ENCODE results near the gene CCDC187.
"Not testable (repeated sequence)": the region's sequence is repeated elsewhere in the genome, so short reads cannot be mapped to it uniquely, and the experiment has no call there.

The CCDC187 gene

DNA sequence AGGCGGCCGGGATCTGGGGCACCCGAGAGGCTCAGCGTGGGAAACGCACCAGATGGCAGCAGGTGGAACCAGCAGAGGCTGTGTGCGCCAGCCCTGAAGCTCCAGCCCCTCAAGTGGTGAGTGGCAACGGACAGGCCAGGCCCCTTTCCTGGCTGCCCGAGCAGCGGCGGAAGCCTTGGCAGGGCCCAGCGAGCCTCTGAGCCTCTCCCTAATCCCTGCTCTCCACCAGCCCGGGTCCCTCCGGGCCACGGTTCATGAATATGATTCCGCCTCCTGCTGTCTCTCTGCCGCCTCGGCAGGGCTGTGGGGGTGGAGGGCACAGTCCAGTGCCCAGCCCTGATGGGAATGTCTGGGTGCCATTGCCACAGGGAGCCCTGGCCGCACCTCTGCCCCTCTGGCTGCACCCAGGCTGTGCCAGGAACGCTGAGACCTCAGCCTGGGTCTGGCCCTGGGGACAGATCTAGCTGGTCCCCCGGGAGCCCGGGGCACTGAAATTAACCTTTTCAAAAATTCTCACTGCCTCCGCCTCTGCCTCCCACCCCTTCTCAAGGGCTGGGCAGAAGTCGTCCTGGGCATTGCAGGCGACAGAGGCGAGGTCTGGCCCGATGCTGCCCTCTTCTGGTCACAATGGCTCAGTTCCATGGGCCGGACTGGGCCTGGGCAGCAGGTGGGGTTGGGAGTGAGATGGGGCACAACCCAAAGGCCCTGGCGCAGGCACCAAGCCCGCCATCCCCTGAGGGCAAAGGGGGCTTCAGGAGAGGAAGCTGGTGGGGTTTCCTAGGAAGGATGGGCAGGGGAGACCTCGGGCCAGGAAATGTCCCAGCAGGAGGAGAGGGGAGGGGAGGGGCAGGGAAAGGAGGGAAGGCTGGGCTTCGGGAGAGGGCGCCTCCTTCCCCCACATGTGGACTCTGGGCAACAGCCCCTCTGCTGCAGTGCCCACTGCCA lies 20.3 kb downstream of the CCDC187 start:
- DNase-seq = peak; percentile 29 to 67

DNA sequence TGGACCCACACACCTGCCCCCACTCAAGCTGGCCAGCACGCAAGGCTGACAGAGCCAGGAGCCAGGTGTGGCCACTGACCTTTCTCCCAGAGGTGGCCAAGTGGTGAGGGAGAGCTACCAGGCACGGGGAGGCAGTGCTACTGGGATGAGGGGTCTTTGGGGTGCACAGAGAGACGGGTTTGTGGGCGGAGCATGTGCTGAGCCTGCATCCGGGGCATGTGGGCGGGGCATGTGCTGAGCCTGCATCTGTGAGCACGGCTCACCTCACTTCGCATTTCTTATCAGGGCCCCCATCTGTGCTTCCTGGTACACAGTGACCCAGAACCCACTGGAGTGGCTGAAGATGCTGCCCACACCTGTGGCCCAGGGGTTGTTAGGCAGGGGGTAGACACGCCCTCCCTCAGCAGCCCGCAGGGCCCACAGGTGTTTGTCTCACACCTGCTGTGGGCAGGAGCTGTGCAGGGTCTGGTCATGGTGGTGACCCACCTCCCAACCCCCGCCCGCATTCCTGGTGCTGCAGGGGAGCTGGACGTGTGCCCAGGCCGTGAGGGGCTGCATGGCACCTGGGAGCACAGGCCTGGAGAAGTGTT lies 21.5 kb downstream of the CCDC187 start:
- no peak for DNase-seq

DNA sequence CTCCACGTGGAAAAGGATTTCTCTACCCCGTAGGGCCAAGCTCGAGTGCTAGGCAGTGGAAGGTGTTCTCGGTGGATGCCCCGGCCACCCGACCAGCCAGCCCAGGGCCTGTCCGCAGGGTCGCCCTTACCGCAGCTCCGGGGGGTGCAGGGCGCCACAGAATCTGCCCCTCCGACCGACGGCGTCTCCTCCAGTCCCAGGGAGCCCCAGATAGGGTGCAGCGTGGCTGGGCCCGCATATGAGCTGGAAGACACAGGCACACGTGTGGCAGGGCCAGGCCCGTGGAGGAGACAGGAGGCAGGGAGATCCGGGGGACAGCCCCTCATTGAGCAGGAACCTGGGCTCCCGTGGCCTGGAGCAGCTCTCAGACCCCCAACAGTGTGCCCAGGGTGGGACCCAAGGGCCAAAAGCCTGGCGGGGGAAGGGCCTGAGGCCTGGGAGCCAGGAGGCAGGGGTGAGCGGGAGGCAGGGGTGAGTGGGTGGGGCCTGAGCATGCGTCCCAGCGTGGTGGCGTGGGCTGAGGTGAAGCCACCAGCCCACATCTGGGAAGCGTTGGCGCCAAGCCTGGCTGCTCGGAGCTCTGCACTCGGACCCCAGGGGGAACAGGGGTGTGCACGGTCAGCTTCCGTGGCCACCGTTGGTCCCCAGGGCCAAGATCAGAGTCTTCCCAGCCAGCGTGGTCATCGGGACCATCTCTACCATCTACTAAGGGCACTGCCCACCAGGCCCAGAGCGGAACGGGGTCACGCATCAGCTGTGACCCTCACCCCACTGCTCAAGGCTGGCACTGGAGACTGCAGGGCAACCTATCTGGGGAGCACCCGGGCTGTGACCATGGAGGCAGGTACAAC lies 22.2 kb downstream of the CCDC187 start:
- DNase-seq = no peak

DNA sequence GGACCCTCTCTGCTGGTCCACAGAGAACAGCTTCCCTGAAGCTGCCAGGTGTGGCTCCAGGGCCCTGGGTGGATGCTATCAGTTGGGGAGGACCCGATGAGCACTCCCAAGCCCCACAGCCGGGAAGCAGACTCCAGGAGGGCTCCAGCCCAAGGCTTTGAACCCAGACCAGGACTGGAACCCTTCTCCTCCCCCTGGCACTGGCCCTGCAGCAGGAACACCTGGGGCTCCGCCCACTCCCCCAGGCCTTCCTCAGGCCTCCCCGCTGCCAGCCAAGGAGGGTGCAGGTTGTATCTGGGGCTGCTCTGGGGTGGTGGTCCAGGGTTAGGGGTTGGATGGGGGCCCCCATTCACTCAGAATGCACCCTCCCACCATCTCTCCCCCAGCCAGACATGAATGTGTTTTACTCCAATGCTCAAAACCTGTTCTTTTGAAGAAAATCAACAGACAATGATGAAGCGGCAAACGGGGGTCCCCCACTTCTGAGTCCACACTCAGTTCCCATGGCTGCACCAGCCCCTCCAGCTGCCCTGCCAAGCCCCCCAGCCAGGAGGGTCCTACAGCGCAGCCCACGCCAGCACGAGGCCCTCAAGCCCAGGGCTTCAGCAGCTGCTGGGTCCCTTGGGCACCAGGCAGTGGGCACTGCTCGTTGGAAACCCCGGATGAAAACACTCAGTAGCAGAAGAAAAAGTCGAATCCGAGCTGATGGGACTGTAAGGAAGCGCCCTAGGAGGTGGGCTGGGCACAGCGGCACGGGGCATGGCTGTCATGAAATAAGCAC lies 23.2 kb downstream of the CCDC187 start:
- DNase-seq = no peak

DNA sequence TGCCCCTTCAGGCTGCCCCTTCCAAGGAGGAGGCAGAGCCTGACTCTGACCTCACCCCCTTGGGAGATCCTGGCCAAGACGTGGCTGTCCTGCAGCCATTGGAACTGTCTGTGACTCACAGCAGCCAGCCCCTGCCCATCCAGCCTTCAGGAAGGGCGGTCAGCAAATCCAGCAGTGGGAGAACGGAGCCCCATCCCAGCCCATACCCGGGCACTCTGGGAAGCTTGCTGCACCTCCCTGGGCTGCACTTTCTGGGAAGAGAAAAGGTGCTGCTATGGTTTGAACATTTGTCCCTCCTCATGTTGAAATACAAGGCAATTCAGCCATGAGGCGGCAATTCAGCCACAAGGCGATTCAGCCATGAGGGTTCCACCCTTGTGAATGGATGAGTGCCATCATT lies 24.4 kb downstream of the CCDC187 start:
- no peak for DNase-seq

DNA sequence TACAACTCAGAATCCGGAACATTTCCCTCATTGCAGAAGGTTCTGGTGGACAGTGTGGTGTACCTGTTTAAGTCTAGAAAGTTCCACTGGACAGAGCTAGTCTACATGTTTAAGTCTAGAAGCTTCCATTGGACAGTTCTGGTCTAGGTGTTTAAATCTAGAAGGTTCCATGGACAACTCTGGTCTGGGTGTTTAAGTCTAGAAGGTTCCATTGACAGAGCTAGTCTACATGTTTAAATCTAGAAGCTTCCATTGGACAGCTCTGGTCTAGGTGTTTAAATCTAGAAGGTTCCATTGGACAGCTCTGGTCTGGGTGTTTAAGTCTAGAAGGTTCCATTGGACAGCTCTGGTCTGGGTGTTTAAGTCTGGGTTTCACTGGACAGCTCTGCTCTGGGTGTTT lies 25.0 kb downstream of the CCDC187 start:
- no peak for DNase-seq

DNA sequence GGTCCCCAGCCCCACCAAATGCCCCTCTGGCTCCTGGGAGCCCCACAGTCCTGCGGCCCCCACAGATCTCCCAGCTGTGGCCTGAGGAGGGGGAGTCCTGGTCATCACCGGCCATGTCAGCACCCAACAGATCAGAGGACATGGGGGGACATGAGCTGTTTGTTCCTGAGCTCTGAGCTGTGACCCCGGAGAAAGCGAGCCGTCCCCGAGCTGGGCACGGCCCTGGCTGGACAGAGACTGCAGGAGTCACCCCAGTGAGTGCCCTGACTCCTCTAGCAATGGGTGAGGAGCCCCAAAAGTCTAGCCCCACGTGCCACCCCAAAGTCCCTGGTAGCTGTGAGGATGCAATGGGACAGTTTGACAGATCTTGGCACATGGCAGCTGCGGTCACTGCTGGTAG lies 25.7 kb downstream of the CCDC187 start:
- DNase-seq = no peak

DNA sequence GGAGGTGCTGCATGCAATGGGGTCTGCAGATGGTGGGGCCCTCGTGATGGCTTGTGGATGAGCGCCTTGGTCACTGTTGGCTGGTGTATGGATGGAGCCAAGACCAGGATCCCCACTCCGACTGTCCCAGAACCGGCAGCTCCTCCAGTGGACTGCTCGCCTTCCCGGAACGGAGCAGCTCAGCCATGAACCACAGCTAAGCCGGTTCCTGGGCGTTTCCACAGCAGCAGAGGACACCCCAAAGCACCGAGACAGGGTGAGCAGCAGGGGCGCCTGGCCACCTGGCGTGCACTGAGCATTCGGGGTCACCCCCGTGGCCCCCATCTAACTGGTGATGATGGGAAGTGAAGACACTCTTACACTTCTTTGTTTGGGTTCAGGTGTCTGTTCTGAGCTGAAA lies 26.1 kb downstream of the CCDC187 start:
- no peak for DNase-seq

DNA sequence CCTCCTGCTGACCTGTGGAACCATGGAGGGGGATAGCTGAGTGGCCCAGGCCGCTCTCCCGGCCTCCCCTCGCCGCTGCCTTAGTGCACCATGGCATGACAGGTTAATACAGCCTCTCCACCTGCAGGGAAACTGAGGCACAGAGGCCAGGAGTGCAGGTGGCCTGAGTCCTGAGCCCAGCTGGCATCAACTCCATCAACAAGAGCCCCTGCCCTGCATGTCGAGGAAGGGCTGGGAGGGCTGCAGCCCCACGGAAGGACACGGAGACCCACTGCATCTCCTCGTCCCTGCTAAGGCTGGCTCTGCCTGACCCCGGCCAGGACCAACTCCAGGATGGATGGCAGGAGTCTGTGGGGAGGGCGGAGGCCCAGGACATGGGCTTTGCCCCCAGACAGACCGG lies 27.2 kb downstream of the CCDC187 start:
- no peak for DNase-seq

DNA sequence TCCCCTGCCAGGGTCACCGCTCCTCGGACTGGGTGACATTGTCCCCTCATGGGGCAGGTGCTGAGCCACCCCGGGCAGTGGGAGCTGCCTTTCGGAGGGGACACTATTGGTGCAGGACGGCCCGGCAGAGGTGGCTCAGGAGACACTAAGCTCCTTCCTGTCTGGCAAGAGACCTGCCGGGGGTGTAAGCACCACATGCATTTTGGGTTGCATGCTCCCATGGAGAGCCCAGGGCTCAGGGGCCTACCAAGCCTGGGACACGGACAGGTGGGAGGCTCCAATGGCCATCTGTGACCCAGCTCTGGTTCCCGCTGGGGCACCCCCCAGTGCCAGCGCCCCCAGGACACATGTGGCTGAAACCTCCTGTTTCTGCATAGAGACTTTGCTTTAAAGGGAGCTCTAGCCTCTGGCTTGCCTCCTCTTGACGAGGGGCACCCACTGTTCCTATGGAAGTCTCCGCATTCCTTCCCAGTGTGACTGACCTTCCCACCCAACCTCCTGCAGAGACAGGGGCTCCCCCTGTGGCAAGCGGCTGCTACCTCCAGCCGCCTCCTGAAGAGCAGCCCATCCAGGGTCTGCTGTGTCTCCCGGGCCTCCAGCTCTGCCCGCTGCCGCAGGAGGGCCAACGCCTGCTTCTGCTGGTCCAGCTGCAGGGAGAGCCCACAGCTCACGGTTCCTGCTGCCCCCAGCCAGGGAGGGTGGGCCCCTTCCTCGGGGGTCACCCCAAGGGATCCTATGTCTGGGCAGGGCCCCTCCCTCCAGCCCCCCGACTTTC lies 28.1 kb downstream of the CCDC187 start:
- no peak for DNase-seq

DNA sequence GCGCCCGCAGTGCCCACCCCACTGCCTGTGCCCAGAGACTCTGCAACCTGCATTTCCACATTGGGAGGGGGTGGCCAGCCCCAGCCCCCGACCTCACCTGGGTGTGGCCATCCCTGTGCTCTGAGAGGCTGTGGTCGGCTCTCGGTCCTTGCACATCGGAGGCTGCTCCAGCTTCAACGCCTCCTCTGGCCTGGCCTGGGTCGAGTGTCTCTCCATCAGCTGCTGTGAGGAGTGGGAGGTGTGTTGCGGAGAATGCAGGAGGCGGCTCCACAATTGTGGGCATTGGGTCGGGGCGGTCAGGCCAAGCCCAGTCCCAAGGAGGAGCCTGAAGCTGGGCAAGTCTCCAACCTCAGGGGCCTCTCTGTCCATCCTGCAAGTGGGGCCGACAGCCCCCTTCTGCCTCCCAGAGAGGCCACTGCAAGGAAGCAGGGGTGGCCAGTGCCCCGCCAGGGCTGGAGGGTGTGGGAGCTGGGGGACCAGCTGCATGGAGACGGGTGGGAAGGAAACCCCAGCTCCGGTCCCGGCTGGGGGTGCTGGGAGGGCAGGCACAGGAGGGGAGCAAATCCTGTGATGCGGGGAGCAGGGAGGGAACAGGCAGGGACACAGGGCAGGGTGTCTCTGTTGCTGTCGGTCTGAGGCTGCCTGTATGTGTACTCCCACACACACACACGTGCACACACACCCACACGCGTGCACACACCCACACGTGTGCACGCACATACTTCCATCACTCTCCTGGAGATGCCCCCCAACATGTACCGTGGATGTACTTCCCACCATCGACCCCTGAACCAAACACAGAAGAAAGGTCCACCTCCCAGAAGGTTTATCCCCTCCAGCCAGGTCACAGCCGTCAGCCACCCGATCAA lies 28.9 kb downstream of the CCDC187 start:
- no peak for DNase-seq

DNA sequence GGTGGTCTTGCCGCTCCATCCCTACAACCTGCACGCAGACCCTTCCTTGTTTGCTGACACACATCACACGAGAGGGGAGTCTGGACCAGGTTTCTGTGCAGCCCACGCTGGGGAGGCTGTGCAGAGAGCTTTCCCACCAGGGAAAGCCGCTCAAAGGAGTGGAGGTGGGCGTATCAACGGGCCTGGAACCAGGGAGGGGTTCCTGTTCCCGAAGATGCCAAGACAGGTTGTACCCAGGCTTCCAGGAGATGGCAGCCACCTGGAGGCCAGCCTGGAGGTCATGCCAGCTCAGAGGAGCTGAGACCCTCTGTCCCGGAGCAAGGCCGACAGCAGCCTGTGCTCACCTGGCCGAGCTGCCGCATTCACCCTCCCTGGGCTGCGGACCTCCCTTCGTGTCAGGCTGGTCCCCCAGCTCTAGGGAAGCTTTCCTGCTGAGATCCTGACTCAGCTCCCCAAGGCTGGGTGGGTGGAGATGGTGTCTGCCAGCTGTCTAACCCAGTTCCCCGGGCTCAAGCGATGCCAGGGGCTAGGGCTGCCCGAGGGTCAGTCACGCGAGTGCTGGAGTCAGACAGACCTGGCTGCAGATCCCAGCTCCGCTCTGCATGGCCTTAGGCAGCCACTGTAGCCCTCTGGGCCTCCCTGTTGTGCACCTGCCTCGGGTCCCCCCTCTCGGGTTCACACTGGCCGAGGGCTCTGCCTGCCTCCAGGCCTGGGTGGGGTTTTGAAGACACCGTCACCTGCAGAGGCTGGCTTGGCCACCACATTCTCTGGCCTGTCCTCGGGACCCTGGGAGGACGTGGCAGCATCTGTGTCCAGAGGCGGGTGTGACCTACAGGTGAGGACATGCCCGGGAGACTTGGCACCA lies 29.7 kb downstream of the CCDC187 start:
- no peak for DNase-seq

DNA sequence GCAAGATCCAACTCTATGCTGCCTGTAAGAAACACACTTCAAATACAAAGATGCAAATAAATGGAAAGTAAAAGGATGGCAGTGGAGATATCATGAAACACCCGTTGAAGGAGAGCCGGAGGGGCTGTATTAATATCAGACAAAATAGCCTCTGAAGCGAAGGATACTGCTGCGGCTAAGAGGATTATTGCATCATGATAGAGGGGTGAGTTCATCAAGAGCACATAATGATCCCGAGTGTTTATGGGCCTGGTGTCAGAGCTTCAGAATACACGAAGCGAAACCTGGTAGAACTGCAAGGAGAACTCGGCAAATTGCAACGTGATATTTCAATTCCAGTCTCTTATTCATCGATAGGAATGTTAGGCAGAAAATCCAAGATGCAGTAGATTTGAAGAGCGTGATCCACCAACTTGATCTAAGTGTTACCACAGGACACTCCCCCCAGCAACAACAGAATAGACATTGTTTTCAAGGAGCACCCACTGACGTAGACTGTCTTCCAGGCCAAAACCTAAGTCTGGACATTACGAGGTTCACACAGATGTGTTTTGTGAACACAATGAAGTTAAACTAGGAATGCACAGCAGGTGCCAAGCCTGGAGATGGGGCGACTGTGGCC lies 30.5 kb downstream of the CCDC187 start:
- no peak for DNase-seq

DNA sequence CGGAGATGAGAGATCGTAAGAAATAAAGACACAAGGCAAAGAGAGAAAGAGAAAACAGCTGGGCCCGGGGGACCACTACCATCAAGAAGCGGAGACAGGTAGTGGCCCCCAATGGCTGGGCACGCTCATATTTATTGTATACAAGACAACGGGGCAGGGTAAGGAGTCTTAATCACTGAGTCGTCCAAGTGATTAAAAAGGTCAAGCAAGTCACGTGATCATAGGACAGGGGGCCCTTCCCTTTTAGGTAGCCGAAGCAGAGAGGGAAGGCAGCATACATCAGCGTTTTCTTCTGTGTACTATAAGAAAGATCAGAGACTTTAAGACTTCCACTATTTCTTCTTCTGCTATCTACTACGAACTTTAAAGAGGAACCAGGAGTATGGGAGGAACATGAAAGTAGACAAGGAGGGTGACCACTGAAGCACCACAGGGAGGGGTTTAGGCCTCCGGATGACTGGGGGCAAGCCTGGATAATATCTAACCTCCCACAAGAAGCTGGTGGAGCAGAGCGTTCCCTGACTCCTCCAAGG lies 33.7 kb downstream of the CCDC187 start:
- DNase-seq = no peak

DNA sequence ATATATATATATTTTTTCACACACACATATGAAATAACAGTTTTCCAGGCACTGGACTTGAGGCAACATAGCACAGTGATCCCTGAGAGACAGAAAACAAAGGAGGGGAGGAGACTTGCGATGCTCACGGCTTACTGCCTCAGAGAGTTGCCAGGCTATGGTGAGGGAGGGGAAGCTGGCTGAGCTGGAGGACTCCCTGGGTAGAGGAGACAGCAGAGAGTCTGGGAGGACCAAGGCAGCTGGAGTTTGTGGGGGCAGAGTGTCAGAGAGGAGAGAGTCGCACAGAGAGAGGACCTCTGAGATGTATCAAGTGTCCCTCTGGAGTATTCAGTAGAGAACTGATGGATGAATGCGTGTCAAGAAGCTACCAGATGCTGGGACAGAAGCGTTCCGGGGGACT lies 35.2 kb downstream of the CCDC187 start:
- no peak for DNase-seq

DNA sequence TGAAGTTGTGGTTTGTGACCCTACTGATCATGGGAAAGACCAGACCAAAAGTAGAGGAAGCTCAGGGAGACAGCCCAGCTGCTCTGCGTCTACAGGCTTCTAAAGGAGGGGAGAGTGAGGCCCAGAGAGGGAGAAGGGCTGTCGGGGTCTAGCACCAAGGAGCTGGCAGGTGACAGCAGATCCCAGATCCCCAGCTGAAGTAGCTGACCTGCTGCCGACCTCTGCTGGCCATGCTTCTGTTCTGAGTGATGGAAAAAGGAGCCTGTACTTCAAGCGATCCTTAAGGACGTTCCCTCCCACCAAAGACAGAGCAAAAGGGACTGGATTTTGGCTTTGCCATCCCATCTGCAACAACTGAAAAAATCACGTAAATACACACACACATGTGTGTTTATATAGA lies 35.6 kb downstream of the CCDC187 start:
- DNase-seq = no peak

DNA sequence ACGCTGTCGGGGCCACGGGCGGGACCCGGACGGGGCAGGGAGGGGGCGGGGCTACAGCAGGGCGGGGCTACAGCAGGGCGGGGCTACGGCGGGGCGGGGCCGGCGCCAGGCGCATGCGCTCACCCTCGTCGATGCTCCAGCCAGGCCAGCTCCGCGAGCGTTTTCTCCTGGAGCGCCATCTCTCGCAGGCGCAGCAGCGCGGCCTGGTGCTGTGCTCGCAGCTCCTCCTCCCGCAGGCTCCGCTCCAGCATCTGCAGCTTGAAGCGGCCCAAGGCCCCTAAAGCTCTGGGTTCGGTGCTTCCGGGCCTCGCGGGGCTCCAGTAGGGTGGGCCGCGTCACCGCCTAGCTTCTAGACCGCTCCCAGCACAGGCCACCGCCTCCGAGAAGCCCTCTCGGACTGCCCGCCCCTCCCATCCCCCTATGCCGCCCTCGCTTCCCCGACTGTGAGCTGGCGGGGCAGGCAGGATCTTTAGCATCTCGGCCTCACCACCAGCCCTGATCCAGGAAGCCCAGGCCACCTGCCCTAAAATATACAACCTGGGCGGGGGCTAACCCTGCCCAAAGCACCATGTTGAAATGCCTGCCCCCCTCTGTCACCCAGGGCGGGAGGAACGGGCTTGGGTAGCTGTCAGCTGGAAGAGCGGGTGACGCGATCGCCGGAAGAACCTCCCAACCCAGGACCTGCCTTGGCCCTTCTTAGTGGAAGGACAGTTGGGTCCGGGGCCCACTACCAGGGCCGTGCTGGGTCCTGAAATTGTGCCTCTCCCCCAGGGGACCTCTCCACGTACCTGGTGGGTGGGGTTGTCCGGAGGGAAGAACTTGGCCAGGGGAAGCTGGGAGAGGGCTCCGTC lies 36.4 kb downstream of the CCDC187 start:
- DNase-seq = peak in 1 of 2 experiments; percentile 29

DNA sequence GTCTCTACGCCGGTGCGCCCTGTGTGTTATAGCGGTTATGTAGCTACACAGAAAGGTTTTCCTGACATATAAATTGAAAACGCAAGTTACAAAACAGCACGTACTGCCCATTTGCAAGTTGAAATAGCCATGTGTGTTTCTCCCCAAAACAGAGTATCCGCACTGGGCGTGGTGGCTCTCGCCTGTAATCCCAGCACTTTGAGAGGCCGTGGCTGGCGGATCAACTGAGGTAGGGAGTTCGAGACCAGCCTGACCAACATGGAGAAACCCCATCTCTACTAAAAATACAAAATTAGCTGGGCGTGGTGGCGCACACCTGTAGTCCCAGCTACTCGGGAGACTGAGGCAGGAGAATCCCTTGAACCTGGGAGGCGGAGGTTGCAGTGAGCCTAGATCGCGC lies 37.3 kb downstream of the CCDC187 start:
- not testable (repeated sequence) for DNase-seq
